HT-29 (cell line): ENCODE measurements around the gene TMPRSS3. TPM values are rescaled to one million over a fixed set of nuclear protein-coding genes. Genes with fewer than 3 reads are reported as not detected.
"Not testable (repeated sequence)": the region's sequence is repeated elsewhere in the genome, so short reads cannot be mapped to it uniquely, and the experiment has no call there.

ENCODE experiments used
- DNase-seq: peaks from one replicate; pipeline ENCODE4 v3.0.0-alpha.2; 2015; ENCODE audit warnings: low spot score
- total RNA-seq: library from RNA; depleted of rRNA; stranded (reverse); fragments of >200 nt; shearing (Covaris generic); gene quantifications from 2 replicates; pipeline ENCODE4 v1.2.3, GENCODE V29; 2014

Gene TMPRSS3
- total RNA-seq, 1 experiment from 2014 or later, result 0.05 TPM

DNA sequence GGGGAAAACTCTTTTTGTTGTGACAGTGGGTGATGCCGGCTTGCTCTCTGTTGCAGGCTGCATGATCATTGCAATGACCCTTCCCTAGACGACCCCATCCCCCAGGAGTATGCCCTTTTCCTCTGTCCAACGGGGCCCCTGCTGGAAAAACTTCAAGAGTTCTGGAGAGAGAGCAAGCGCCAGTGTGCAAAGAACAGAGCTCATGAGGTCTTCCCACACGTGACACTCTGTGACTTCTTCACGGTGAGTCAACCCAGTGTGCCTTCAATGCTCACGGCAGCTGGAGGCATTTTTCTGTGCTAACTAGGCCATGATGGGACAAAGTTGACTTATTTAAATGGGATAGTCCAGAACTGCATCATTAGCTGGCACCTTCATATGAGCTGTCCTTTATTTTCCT is 13.5 kb upstream of the TMPRSS3 start:
- no peak for DNase-seq

DNA sequence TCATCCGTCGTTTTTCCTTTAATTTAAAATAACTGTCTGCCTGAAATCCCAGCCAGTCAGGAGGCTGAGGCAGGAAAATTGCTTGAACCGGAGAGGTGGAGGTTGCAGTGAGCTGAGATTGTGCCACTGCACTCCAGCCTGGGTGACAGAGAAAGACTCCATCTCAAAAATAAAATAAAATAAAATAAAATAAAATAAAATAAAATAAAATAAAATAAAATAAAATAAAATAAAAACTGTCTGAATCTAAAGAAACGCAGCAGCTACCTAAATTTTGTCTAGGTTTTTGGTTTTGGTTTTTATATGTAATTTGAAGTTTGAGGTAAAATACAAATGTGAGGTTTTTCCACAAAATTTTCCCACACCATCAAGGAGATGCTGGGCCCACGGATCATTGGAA is 12.9 kb upstream of the TMPRSS3 start:
- DNase-seq, result not testable (repeated sequence)

GRCh38 chr21:42407476-42407875 is 11.6 kb upstream of the TMPRSS3 start:
- DNase-seq, result no peak

- DNase-seq, result no peak
Measured at GRCh38 chr21:42406866-42407265, 11.0 kb upstream of the TMPRSS3 start.

- DNase-seq, result no peak
Measured at GRCh38 chr21:42406201-42406621, 10.4 kb upstream of the TMPRSS3 start.

DNA sequence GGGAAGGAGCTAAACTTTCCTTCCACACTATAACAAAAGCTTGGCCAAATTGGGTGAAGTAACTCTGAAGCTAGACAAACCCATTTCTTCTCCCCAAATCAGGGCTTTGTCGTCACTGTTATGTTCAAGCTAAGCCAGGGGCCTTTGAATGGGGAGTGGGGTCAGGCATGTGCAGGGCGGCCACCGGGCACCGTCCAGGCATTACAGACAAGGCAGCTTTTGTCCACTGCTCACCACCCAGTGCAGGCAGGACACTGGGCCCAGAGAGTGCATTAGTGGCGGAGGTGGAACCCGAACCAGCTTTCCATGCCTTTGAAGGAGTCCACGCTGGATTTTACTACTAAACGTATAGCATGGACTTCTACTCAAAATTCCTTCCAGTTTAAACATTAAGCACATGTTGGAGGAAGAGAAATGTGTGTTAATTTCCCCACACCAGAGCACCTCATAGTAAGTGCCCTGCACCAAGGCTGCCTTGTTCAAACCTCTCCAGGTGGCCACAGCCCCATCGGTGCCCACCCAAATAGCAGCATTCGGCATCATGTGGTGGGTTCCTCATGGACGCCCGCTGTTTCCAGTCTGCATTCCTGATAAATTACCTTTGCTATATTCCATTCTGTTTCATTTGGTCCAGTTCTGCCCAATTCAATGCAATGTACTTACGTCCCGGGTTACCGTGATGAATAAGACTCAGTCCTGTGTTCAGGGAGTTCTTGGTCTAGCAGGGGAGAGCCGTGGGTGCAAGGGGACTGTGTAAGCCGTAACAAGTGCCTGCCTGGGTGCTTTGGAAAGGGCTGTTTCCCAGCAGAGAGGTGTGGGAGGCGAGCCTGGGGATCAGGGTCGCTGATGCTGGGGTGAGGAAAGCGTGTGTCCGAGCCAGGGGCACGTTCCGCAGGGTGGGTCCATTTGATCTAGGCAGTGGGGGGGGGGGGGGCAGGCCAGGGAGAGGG is 9.5 kb upstream of the TMPRSS3 start:
- no peak for DNase-seq

DNA sequence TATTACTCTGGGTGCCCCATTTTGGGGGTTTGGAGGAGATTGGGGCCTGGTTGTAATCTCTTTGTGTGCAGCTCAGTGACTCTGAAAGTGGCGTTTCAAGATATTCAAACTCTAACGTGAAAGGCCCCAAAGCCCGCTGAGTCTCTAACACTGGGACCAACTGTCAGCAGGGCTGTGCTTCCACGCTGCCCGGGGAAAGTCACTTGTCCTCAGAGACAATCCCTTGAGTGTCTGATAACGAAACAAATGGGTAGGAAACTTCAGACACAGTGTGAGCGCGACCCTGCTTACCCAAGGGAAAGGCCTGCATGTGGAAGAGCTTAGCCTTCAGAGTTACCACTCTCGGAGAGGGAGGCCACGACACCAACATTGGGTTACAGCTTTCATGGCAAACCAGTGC is 8.7 kb upstream of the TMPRSS3 start:
- DNase-seq, result no peak

GRCh38 chr21:42403611-42404231 is 7.9 kb upstream of the TMPRSS3 start, which contains the start of gene UBASH3A:
Gene UBASH3A (plus strand): TSS chr21:42403902. CDS start chr21:42403946, 44 bp downstream.
- DNase-seq, result no peak

DNA sequence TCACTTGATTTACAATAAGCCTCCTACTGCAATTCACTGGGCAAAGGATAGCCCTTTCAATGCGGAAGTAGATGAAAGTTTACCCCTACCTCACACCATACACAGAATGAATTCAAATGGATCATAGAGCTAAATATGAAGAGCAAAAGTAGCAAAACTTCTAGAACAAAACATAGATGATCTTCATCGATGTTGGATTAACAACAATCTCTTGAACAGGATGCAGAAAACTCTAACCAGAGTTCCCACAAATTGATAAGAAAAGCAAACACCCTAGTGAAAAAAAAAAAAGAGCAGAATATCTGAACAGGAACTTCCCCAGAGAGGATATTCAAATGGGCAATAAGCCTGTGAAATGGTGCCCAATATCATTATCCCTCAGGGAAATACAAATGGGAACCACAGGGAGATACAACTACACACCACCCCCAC is 6.0 kb upstream of the TMPRSS3 start:
- DNase-seq, result no peak

DNA sequence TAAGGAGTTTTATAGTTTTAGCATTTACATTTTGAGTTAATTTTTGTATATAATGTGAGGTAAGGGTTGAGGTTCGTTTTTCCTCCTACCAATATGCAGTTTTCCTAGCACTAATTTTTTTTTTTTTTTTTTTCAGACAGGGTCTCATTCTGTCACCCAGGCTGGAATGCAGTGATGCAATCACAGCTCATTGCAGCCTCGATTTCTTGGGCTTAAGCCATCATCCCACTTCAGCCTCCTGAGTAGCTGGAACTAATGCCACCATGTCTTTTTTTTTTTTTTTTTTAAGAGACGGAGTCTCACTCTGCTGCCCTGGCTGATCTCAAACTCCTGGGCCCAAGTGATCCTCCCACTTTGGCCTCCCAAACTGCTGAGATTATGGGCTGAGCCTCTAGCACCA is 5.3 kb upstream of the TMPRSS3 start:
- DNase-seq, result no peak

DNA sequence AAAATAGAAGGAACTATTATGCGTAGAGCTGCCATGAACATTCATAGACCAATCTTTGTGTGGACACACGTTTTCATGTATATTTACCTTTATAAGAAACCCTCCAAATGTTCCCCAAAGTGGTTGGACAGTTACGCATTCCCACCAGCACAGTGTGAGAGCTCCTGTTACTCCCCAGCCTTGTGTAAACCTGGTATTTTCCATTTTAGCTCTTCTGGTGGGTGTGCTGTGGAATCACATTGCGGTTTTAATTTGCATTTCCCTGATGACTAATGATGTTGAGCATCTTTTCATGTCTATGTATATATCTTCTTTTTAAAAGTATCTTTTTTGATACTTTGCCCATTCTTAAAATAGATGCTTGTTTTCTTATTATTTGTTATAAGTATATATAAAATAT is 4.7 kb upstream of the TMPRSS3 start:
- DNase-seq, result no peak

DNA sequence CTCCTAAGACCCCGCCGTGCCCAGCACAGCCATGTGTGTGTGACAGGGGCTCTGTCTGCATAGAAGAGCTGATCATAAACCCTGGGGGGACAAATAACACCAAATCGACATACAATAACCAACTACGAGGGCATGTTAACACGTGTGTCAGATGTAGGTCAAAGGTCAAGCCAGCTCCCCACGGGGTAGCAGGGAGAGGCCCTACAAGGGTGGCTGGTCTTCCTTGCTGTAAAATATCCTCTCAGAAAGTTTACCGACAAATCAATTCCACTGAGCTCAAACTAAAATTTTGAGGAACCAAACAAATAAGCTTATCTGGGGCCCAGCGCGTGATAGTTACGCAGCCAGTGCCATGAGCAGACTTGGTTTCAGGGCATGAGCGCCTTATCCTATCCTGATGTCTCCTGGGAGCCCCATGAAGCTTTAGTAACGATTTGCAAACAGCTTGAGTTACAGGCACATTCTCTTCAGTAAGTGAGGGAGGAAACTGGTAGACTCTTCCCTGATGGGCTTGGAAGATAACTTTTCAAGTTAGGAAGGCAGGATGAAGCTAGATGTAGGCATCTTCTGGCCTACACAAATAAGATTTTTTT is 2.7 kb upstream of the TMPRSS3 start:
- DNase-seq, result no peak

GRCh38 chr21:42397746-42398394 is 2.0 kb upstream of the TMPRSS3 start:
- DNase-seq, result no peak

GRCh38 chr21:42396799-42397745 is 1.2 kb upstream of the TMPRSS3 start:
- DNase-seq, result no peak

GRCh38 chr21:42395302-42395701 is 550 bp downstream of the TMPRSS3 start:
- no peak for DNase-seq

DNA sequence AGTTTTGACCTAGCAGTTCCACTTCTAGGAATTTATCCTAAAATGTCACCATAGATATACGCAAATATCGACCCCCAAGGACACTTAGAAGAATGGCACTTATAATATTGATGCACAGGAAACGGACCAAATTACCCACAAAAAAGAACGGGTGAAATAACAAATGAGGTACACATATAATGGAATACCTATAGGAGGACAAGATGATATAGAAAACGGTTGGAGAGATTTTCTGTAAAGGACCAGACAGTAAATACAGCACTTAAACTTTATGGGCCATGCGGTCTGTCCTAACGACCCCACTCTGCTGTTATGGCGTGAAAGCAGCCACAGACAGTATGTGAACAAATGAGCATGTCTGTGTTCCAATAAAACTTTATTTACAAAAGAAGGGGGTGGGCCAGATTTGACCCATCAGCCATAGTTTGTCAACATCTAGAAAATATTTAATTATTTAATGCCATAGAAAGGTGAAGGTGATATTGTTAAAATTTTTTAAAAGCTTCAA is 2.4 kb downstream of the TMPRSS3 start:
- no peak for DNase-seq

DNA sequence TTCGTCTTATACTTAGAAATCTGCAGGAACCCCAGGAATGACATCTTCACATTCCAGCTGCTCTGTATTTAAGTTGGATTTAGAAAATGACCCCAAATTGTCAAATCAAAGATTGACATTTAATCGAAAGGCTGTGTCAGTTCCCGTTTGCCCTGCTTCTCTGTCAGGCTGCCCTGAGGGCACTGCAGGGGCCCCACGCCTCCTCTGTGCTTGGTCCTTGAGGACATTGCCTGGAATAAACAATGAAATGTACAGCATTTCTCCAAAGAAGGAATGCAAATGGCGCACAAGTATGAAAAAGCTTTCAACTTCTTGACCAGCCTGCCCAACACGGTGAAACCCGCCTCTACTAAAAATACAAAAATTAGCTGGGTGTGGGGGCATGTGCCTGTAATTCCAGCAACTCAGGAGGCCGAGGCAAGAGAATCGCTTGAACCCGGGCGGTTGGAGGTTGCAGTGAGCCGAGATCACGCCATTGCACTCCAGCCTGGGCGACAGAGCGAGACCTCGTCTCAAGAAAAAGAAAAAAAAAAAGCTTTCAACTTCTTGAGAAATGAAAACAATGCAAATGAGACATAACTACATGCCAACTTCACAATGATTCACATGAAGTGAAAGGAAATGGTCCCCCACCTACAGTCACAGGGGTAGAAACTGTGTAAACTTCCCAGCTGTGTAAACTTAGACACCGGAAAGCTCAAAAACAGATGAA is 3.0 kb downstream of the TMPRSS3 start:
- DNase-seq, result no peak

GRCh38 chr21:42391297-42391696 is 4.6 kb downstream of the TMPRSS3 start:
- DNase-seq, result no peak

DNA sequence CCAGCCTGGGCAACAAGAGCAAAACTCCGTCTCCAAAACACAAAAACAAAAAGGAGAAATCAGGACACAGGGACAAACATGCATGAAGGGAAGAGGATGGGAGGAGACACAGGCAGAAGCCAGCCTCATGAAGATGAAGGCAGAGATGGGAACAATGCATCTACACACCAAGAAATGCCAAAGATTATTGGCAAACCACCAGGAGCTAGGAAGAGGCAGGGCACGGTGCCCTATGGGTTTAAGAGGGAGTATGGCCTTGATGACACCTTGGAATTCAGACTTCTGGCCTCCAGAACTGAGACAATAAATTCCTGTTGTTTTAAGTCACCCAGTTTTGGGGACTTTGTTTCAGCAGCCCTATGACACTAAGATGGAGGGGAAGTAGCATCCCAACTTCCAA is 5.2 kb downstream of the TMPRSS3 start:
- DNase-seq, result no peak

DNA sequence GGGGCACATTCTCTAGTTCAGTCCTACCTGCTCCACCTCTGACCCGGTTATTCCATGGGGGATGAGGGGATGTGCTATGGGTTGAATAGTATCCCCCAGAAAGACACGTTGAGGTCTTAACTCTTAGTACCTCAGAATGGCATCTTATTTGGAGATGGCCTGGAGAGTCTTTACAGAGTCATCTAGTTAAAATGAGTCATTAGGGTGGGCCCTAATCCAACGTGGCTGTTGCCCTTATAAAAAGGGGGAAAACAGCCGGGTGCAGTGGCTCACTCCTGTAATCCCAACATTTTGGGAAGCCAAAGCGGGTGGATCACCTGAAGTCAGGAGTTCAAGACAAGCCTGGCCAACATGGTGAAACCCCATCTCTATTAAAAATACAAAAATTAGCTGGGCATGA is 5.7 kb downstream of the TMPRSS3 start:
- DNase-seq, result no peak
